Measurements from ENCODE around the gene NUP85. TPM values are rescaled to one million over a fixed set of nuclear protein-coding genes. Genes with fewer than 3 reads are reported as not detected.

The NUP85 gene
- total RNA-seq, 3 donors from 2014 or later (not counting 1 experiment from before 2014, with no cell fraction given): 71.1 to 78.1 (median 77.0) TPM

GRCh38 chr17:75241143-75241430 lies 35.6 kb downstream of the NUP85 start:
- intact Hi-C loops (cut with micrococcal nuclease): no loop called here
- 97% methylated on average over 7 of the region's 7 CpGs for WGBS (ENCODE audit: insufficient coverage)
- ATAC-seq (no peak), DNase-seq (no peak)
- H3K4me1 Mint-ChIP-seq: peaks cover 9 to 12% of the 10 kb centered on the region in 2 donors
- no peaks in the 10 kb centered on the region for H3K27me3 Mint-ChIP-seq (ENCODE audit: low read depth in 2 of 2)
- peaks cover 47% of the 10 kb centered on the region for H3K4me1 ChIP-seq (ENCODE audit: control insufficient read depth, insufficient read depth, low read length)
- H3K27me3 ChIP-seq (ENCODE audit: control insufficient read depth, insufficient read depth, low read length): no peaks in the 10 kb centered on the region
- no peak overlapping the region for H3K27ac ChIP-seq (ENCODE audit: low read length)
- H3K9me3 ChIP-seq (ENCODE audit: control insufficient read depth, insufficient read depth, low read length): no peaks in the 10 kb centered on the region
- no peaks in the 10 kb centered on the region for H3K36me3 Mint-ChIP-seq
- peaks cover 96% of the 10 kb centered on the region for H3K36me3 ChIP-seq (ENCODE audit: control insufficient read depth, insufficient read depth, low read length)
- no peak for TF ChIP-seq CTCF (IDR thresholded peaks at IDR 0.05)
- no peaks in the 10 kb centered on the region for H3K9me3 Mint-ChIP-seq
- no peak overlapping the region for H3K4me3 ChIP-seq (ENCODE audit: low read length)
- no peak overlapping the region for H3K4me3 Mint-ChIP-seq
- no peak overlapping the region for H3K27ac Mint-ChIP-seq

GRCh38 chr17:75241502-75241901 lies 36.0 kb downstream of the NUP85 start:
- H3K4me3 ChIP-seq (ENCODE audit: low read length): no peak overlapping the region
- Mint-ChIP-seq H3K36me3 (no peaks in the 10 kb centered on the region), H3K4me1 (peaks cover 9 to 12% of the 10 kb centered on the region in 2 donors)

GRCh38 chr17:75241996-75242460 lies 36.5 kb downstream of the NUP85 start:
- no peak overlapping the region for H3K4me3 Mint-ChIP-seq
- Histone ChIP-seq H3K4me1 (ENCODE audit: control insufficient read depth, insufficient read depth, low read length) (peaks cover 47% of the 10 kb centered on the region), H3K27me3 (ENCODE audit: control insufficient read depth, insufficient read depth, low read length) (no peaks in the 10 kb centered on the region), H3K9me3 (ENCODE audit: control insufficient read depth, insufficient read depth, low read length) (no peaks in the 10 kb centered on the region), H3K4me3 (ENCODE audit: low read length) (no peak overlapping the region), H3K27ac (ENCODE audit: low read length) (peak overlapping the region; percentile 45), H3K36me3 (ENCODE audit: control insufficient read depth, insufficient read depth, low read length) (peaks cover 93% of the 10 kb centered on the region)
- peaks cover 9 to 12% of the 10 kb centered on the region in 2 donors for H3K4me1 Mint-ChIP-seq
- intact Hi-C loops (cut with micrococcal nuclease): no loop called here
- H3K27ac Mint-ChIP-seq: no peak overlapping the region
- H3K36me3 Mint-ChIP-seq: no peaks in the 10 kb centered on the region
- WGBS (ENCODE audit: insufficient coverage): 89% methylated on average over 15 of the region's 15 CpGs
- no peaks in the 10 kb centered on the region for H3K9me3 Mint-ChIP-seq
- no peaks in the 10 kb centered on the region for H3K27me3 Mint-ChIP-seq (ENCODE audit: low read depth in 2 of 2)
- ATAC-seq: no peak
- no peak for DNase-seq
- TF ChIP-seq CTCF (IDR thresholded peaks at IDR 0.05): no peak

More at GRCh38 chr17:75241502-75241901, 36.0 kb downstream of the NUP85 start:
- no peaks in the 10 kb centered on the region for H3K9me3 Mint-ChIP-seq
- H3K36me3 ChIP-seq (ENCODE audit: control insufficient read depth, insufficient read depth, low read length): peaks cover 96% of the 10 kb centered on the region
- 99% methylated on average over 9 of the region's 9 CpGs for WGBS (ENCODE audit: insufficient coverage)
- H3K27me3 Mint-ChIP-seq (ENCODE audit: low read depth in 2 of 2): no peaks in the 10 kb centered on the region
- H3K27me3 ChIP-seq (ENCODE audit: control insufficient read depth, insufficient read depth, low read length): no peaks in the 10 kb centered on the region
- H3K9me3 ChIP-seq (ENCODE audit: control insufficient read depth, insufficient read depth, low read length): no peaks in the 10 kb centered on the region
- no peak overlapping the region for H3K4me3 Mint-ChIP-seq
- intact Hi-C loops (cut with micrococcal nuclease): no loop called here
- DNase-seq: no peak
- no peak for ATAC-seq
- peaks cover 47% of the 10 kb centered on the region for H3K4me1 ChIP-seq (ENCODE audit: control insufficient read depth, insufficient read depth, low read length)
- H3K27ac Mint-ChIP-seq: no peak overlapping the region
- peak overlapping the region; percentile 45 for H3K27ac ChIP-seq (ENCODE audit: low read length)
- TF ChIP-seq CTCF (IDR thresholded peaks at IDR 0.05): no peak

- H3K4me3 ChIP-seq (ENCODE audit: low read length): no peak overlapping the region
- peak in 2 of 3 donors; percentile 43 to 54 for ATAC-seq
These were observed 37.1 kb downstream of the NUP85 start for GRCh38 chr17:75242461-75243042.

More at GRCh38 chr17:75242461-75243042, 37.1 kb downstream of the NUP85 start:
- no peaks in the 10 kb centered on the region for H3K27me3 Mint-ChIP-seq (ENCODE audit: low read depth in 2 of 2)
- peak overlapping the region in 1 of 2 donors; percentile 33 for H3K27ac Mint-ChIP-seq
- Histone ChIP-seq H3K9me3 (ENCODE audit: control insufficient read depth, insufficient read depth, low read length) (no peaks in the 10 kb centered on the region), H3K36me3 (ENCODE audit: control insufficient read depth, insufficient read depth, low read length) (peaks cover 88% of the 10 kb centered on the region), H3K4me1 (ENCODE audit: control insufficient read depth, insufficient read depth, low read length) (peaks cover 47% of the 10 kb centered on the region), H3K27me3 (ENCODE audit: control insufficient read depth, insufficient read depth, low read length) (no peaks in the 10 kb centered on the region), H3K27ac (ENCODE audit: low read length) (peak overlapping the region; percentile 45)
- no peak overlapping the region for H3K4me3 Mint-ChIP-seq
- H3K36me3 Mint-ChIP-seq: no peaks in the 10 kb centered on the region
- DNase-seq: peak in 1 of 2 donors; percentile 80
- no peaks in the 10 kb centered on the region for H3K9me3 Mint-ChIP-seq
- 70% methylated on average over 17 of the region's 17 CpGs for WGBS (ENCODE audit: insufficient coverage)
- TF ChIP-seq CTCF (IDR thresholded peaks at IDR 0.05): no peak
- intact Hi-C loops (cut with micrococcal nuclease): no loop called here
- peaks cover 9 to 12% of the 10 kb centered on the region in 2 donors for H3K4me1 Mint-ChIP-seq
